HG03469 (cell line): ENCODE data around the gene ANKRD23.
"Not testable (repeated sequence)": the region's sequence is repeated elsewhere in the genome, so short reads cannot be mapped to it uniquely, and the experiment has no call there.

Experiments used
- ATAC-seq: cut with Tn5 transposase; IDR thresholded peaks from one replicate; pipeline ENCODE4 v1.9.1; 2021; ENCODE audit warnings: mild to moderate bottlenecking, moderate library complexity, moderate number of reproducible peaks; ENCODE audit not compliant: unreplicated experiment

Gene ANKRD23

DNA sequence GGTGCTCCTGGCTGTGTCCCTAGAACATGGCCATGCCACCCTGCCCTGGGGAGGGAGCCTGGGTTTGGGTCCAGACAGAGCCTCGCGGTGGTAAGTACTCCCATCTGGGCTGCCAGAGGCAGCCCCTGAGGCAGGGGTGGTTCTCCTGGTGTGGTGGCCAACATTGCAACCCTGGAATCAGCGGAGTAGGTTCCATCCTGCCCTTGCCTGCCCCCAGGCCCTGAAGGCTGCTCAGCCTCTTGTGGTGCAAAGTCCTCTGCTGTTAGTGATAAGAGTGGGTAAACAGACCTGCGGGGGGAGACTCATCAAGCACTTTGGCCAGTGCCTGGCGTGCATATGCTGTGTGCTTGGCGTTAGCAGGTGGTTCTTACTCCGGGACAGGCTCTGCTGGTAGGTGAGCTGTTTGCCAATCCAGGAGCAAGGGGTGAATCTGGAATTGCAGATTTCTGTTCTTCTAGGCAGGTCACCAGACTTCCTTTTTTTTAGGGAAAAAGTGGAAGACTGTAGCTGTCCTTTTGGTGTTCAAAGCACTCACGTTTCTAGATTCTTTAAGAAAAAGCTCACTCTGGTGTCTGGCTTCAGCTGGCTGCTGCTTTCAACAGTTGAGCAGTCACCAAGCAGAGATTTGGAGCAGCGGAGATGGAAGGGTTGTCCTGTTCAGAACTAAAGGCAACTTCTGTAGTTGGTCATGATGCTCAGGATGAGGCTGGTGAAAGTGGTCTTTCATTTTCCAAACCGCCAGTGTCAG lies 24.5 kb downstream of the ANKRD23 start:
- ATAC-seq = no peak

DNA sequence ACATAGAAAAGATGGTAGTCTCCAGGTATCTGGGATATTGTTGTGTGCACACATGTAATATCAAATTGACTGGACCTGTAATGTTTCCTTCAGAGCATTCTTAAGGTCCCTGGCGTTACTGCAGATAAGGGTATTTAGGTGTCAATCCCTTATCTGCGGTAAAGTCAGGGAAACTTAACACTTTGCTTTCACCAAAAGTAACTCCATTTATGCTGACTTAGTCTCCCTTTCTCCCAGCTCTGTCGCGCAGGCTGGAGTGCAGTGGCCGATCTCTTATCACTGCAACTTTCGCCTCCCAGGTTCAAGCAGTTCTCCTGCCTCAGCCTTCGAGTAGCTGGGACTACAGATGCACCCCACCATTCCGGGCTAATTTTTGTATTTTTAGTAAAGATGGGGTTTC lies 25.9 kb downstream of the ANKRD23 start:
- ATAC-seq = no peak

DNA sequence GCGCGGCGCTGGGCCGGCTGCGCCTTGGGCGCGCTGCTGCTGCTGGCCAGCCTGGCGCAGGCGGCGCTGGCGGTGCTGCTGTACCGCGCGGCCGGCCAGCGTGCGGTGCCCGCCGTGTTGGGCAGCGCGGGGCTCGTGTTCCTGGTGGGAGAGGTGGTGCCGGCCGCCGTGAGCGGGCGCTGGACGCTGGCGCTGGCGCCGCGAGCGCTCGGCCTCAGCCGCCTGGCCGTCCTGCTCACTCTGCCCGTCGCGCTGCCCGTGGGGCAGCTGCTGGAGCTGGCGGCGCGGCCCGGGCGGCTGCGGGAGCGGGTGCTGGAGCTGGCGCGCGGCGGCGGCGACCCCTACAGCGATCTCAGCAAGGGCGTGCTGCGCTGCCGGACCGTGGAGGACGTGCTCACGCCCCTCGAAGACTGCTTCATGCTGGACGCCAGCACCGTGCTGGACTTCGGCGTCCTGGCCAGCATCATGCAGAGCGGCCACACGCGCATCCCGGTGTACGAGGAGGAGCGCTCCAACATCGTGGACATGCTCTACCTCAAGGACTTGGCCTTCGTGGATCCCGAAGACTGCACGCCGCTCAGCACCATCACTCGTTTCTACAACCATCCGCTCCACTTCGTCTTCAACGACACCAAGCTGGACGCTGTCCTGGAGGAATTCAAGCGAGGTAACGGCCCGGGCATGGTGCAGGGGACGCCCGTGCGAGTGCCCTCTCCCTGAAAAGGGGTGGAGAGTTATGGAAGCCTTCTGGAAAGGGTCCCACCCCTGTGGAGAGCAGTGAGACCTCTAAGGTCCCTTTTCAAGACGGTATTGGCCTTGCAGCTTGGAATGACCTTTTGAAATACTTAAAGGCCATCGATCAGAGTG lies 26.8 kb downstream of the ANKRD23 start:
- ATAC-seq = peak; percentile 1

DNA sequence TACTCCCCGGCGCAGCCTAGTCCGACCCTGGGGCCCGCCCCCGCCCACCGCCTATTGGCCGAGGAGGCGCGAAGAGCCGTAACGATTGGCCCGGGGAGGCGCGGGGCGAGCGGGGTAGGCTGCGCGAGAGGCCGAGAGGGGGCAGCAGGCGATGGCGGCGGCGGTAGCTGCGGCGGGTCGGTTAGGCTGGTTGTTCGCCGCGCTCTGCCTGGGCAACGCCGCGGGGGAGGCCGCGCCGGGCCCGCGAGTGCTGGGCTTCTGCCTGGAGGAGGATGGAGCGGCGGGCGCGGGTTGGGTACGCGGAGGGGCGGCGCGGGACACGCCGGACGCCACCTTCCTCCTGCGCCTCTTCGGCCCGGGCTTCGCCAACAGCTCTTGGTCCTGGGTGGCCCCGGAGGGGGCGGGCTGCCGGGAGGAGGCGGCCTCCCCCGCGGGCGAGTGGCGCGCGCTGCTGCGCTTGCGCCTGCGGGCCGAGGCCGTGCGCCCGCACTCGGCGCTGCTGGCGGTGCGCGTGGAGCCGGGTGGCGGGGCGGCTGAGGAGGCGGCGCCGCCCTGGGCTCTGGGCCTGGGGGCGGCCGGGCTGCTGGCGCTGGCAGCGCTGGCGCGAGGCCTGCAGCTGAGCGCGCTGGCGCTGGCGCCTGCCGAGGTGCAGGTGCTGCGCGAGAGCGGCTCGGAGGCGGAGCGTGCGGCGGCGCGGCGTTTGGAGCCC lies 27.5 kb downstream of the ANKRD23 start, which contains the start of gene CNNM3:
CNNM3 (plus strand) TSS at position 142 of the 709 bp plus-strand sequence; CDS start at position 152, 10 bp downstream.
- peak; percentile 44 for ATAC-seq

DNA sequence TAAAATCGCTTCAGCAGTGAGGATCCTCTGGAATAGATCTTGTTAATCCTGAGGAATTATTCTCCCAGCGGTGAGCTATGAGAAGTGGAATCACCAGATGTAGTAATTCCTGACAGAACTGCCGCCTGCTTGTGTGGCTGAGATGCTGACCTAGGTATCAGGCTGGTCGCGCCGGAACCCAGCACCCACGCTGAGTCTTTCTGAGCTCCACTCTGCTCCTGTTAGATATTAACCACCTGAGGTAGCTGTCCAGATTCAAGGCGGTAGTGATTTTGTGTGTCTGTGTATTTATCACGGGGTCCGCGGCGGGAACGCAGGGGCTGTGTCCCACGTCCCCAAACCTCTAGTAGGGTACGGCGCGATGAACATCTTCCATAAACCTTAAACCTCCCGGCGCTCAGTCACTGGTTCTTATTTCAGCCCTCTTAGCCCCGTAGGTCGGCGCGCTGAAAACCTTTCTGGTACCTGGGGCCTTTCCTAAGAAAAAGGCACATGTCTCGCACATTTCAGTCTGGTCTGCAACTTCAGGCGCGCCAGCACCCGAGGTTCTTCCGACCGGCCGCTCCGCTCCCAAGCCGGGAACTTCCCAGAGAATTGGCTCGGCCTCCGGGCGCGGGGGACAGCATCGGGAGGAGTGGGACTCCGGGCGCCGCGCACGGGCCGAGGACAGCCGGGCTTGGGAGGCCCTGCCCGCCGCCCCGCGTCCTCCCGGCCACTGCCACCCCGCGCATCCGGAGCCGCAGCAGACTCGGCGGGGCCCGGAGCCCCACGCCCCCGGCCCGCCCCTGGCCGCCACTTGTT lies 28.3 kb downstream of the ANKRD23 start:
- ATAC-seq = no peak

DNA sequence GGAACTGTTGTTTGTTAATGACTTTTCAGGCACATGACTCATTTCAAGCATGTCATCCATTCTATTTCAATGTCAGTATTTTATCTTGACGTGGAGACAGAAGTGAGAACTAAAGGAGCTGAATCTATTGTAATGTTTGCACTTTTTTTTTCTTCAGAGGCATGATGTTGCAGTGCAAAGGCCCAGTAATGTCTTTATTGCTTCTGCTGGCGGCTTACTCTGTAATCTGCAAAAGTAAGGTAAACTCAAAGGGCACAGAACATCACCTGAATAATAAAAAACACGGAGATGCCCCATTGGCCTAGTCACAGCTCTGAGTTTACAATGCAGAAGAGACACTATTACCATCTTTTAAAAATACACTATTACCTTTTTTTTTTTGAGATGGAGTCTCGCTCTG lies 30.2 kb downstream of the ANKRD23 start:
- ATAC-seq = no peak

DNA sequence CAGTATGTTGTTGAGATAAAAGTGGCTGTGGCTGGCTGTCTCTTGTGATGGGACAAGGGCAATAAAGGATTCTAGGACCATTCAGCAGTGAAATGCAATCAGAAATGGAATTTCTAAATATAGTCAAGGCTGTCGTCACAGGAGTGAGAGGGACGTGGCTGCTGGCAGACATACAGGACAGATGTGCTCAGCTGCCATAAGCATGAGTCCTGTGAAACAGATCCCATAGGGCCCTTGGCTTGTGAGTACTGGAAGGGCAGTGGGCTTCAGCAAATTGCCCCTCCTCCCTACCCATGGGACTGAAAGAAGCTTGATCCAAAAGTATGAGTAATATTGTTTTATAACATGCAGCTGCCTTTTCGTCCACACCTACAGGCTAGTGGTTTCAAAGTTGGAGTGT lies 31.9 kb downstream of the ANKRD23 start:
- ATAC-seq = no peak

DNA sequence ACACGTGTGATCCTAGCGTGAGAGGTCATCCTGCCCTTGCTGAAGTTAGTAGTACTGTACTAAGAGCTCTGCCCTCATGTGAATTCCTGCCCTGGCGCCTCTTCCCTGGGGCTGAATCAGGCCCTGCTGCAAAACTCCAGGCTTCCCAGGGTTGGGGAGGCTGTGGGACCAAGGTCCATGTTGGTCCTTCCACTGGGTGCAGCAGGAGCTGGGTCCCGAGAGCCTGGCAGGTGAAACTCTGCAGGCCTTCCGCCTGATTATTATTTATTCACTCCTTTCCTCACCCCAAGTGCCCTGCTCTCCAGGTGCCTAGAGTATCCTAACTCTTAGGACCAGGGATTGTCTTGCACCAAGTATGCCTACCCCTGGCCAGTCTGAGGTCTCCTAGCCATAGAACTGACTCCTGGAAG lies 33.0 kb downstream of the ANKRD23 start:
- ATAC-seq = no peak

DNA sequence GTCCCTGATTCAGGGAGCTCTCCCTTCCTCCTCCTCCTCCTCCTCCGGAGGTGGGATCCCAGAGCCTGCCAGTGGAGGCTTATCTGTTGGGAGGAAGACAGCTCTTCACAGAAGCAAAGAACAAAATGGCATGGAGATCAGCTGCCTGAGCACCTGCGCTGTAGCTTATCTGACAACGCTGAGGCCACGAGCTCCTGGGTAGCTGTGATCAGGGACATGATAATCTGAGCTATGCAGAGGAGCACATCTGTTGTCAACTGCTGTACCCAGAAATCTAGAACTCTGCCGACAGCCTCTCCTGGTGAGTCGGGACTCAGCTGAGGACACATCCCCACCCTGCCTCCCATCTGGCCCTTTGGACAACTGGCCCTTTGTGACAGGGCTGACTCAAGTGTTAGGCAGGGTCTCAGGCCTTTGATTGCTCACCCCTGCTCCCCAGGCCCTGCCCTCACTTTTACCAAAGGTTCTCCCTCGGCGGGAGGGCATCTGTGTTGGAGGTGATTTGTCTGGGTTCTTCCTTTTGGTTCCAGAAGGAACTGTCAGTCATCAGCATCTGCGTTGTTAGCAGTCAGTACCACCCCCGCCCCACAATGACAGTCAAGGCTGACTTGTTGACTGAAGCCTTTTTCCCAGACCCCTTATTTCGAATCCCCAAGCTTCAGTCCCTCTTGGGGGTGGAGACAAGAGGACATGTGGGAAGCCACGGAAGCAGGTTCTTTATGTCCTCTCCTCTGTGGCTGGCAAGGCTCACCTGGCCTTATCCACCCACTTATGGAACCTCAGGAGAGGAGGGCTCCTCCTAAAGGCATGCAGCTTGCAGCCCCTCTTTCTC lies 33.7 kb downstream of the ANKRD23 start:
- ATAC-seq = no peak

DNA sequence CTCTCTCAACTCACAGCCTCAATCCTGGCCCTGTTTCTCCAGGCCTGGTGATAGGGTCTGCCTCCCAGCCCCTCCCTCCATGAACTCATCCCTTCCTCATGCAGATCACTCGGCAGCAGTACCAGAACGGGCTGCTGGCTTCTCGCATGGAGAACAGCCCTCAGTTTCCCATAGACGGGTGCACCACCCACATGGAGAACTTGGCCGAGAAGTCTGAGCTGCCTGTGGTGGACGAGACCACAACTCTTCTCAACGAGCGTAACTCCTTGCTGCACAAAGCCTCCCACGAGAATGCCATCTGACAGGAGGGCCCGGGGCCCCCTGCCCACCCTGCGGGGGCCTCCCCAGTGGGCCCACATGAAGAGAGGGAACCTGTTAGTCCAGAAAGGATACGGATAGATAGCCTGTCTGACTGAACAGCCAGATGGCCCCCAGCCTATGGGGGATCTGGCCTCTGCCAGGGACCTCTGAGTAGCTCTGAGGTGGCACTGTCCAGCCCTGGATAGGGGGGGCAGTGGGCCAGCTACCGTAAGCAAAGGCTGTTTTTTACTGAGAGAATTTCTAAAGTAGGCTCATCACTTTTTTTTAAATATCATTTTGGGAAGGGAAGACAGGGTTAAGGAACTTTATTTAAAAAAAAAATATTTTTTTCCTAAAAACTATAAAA lies 34.5 kb downstream of the ANKRD23 start:
- no peak for ATAC-seq

DNA sequence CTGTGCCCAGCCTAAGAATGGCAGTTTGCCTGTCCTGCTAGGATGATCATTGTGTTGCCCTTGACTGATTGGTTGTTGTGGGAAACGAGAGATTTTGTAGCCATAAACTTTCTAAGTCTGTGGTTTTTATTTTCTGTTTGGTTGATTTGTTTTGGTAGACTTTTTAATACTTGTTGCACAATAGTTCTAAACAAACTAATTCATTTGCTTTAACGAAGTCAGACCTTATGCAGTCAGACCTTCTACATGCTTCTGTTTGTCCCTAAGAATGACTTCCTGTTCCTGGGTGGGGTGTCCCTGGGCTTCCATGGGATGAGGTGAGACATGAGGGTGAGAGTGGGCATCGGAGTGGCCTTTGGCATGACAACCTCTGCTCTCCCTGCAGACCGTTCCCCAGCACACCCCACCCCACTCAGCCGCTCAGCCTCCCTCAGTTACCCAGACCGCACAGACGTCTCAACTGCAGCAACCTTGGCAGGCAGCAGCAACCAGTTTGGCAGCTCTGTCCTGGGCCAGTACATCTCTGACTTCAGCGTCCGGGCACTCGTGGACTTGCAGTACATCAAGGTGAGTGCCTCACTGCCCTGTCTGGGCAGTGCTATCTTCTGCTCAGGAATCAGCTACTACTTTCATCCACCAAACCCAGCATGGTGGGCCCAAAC lies 35.5 kb downstream of the ANKRD23 start:
- ATAC-seq = no peak

DNA sequence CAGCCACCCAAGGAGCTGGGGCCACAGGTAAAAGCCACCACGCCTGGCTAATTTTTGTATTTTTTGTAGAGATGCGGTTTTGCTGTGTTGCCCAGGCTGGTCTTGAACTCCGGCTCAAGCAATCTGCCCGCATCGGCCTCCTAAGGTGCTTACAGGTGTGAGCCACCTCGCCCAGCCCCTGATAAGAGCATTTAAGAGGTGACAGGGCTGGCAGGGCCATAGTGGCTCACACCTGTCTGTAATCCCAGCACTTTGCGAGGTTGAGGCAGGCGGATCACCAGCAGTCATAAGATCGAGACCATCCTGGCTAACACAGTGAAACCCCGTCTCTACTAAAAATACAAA lies 36.7 kb downstream of the ANKRD23 start:
- ATAC-seq = no peak

DNA sequence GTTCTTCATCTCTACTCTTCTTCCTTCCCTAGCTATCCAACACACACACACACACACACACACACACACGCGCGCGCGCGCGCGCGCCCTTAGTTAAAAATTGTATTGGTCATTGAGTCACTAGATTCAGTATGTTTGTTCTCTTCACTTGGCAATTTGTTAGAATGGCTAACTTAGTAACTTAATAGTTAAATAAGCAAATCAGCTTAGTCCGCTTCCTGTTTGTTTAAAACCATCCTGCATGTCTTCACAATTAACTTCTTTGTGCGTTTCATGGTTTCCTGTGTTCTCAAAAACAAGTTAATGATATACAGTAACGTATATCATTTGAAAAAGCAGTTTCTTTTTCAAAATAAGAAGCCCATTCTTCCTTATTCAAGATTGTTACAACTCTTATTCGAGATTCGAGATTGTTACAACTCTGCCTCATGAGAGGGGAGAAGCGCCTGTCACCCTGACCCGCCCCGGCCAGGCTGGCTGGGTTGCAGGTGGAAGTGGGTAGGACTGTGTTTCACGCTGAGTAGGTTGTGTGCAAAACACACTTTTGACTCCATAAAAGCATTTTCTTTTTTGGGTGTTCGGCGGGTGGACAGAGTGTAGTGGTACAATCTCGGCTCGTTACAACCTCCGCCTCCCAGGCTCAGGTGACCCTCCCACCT lies 37.2 kb downstream of the ANKRD23 start:
- no peak for ATAC-seq

DNA sequence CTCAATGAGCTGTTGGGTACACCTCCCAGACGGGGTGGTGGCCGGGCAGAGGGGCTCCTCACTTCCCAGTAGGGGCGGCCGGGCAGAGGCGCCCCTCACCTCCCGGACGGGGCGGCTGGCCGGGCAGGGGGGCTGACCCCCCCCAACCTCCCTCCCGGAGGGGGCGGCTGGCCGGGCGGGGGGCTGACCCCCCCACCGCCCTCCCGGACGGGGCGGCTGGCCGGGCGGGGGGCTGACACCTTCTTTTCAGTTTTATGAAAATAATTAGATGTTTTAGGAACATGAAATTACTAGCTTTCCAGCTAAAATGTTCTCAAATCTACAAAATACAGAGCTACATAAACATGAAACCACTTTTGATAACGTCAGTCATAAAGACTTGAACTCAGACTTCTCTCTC lies 37.9 kb downstream of the ANKRD23 start:
- ATAC-seq = not testable (repeated sequence)

DNA sequence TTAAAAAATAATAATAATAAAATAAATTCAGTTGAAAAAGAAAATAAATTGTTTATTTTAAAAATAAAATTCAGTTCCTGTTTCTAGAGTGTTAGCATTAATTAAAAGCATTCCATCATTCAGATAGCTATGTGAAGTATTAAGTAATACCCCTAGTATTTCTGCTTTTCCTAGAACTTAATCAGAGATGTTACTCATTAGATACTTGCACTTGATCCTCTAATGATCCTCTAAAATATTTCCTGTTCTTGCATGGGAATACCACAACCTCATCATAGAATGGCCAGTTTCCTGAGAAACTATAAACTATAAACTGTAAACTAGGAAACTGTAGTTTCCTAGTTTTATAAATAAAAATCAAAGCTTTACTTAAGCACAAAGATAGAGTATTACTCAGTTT lies 38.8 kb downstream of the ANKRD23 start:
- no peak for ATAC-seq

DNA sequence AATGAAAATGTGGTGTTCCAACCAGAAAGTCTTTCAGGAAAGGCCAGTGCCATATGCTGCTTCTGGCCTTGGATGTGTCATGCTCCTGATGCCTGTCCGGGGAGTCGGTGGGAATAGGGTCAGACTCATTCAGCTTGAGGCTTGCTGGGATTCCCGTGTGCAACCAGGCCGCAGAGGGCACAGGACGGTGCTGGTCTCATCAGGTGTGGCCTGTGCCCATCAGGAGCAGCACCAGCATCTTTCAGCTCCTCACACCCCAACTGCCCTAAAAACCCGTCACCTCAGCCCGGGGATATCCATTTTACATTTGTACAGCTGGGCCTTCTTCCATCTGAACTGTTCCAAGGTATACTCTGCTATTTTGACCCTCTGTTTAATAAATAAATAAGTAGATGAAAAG lies 41.1 kb downstream of the ANKRD23 start:
- ATAC-seq = no peak

DNA sequence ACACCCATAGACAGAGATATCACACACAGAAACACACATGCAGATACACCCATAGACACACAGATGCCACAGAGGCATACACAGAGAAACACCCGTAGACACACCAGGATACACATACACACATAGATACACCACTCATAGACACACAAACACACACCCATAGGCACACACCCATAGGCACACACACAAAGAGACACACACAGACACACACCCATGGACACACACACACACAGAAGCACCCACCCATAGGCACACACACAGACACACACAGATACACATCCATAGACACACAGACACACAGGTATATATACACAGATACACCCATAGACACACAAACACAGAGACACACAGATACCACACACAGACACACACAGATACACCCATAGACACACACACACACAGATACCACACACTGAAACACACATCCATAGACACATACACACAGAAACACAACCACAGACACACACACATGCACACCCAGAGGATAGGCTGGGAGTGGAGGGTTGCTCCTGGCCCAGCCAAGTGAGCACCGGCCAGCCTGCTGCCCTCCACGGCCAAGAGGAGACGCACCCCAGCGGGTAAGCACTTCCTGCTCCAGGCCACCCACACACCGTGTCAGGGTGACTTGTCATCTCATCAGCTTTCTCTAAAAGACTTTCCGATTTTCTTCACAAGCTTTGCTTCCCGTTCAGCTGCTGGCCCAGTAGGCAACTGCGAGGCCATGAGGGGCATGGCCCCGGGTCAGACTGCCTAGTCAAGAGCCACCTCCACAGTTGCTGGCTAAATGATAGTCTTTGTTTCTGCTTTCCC lies 41.8 kb downstream of the ANKRD23 start:
- ATAC-seq = no peak
